CD4-positive, alpha-beta T cell treated with Interleukin-17A for 1 hour (primary cell): Measurements from ENCODE around the gene PPM1N.
A peak's percentile ranks its signal among the peaks of the same experiment; 100 is the strongest.

Experiments used
- DNase-seq: peaks from one replicate; pipeline ENCODE4 v3.0.0-alpha.2; 2020

Gene PPM1N

DNA sequence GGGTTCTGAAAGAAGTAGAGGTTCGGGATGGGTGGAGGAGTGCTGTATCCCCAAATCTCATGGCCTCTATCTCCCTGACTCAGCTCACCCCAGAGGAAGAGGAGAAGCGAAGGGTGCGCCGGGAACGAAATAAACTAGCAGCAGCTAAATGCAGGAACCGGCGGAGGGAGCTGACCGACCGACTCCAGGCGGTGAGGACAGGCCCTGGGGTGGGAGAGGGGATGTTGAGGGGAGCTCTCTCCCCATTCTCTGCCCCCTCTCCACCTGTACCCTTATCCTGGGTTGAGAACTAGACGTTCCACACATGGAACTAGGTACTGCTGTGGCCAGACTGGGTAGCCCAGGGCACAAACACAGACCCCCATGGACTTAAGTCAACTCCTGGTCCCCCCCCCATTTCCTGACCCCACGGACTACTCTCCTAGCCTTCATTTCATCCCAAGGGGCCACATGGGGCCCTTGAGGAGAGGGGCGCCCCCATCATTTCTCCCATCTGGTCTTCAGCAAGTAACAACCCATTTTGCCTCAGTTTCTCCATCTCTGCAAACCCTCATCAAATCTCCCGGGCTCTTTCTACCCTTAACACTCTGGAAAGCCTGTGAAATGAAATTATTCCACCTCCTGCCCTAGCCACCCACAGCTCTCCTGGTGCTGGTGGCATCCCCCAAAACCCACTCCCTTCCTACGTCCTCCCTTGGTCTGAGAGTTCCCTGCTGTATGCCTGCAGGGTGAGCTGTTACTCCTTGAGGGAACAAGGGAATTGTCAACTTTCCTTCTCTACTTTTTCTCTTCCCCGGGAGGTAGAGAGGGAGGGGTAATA, 26.9 kb upstream of the PPM1N start:
- peak; percentile 66 for DNase-seq

GRCh38 chr19:45471931-45472562, 26.2 kb upstream of the PPM1N start:
- peak; percentile 65 for DNase-seq

DNA sequence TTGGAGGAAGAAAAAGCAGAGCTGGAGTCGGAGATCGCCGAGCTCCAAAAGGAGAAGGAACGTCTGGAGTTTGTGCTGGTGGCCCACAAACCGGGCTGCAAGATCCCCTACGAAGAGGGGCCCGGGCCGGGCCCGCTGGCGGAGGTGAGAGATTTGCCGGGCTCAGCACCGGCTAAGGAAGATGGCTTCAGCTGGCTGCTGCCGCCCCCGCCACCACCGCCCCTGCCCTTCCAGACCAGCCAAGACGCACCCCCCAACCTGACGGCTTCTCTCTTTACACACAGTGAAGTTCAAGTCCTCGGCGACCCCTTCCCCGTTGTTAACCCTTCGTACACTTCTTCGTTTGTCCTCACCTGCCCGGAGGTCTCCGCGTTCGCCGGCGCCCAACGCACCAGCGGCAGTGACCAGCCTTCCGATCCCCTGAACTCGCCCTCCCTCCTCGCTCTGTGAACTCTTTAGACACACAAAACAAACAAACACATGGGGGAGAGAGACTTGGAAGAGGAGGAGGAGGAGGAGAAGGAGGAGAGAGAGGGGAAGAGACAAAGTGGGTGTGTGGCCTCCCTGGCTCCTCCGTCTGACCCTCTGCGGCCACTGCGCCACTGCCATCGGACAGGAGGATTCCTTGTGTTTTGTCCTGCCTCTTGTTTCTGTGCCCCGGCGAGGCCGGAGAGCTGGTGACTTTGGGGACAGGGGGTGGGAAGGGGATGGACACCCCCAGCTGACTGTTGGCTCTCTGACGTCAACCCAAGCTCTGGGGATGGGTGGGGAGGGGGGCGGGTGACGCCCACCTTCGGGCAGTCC, 25.5 kb upstream of the PPM1N start:
- DNase-seq: peak; percentile 76

GRCh38 chr19:45473367-45473681, 24.9 kb upstream of the PPM1N start:
- peak; percentile 70 for DNase-seq

GRCh38 chr19:45473682-45474605, 24.3 kb upstream of the PPM1N start:
- peak; percentile 81 for DNase-seq

- peak; percentile 88 for DNase-seq
These were observed 23.4 kb upstream of the PPM1N start for GRCh38 chr19:45474606-45475521.

- DNase-seq: no peak
These were observed 22.5 kb upstream of the PPM1N start for GRCh38 chr19:45475537-45476291.

DNA sequence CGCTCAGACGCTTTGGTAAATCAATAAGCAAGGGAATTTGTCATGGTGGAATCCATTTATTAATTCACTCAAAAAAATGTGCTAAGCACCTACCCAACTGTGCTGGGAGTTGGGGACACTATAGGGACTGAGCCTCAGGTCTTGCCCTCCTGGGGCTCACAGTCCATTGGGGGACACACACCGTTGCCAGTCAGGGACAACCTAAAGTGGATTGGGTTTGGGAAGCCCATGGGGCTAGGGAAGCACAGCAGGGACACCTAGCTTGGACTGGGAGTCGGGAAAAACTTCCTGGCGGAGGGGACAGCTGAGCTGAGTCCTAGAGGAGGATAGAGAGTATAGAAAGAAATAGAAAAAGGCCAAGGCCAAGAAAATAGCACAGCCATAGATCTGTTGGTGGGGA, 21.9 kb upstream of the PPM1N start:
- peak; percentile 84 for DNase-seq

GRCh38 chr19:45477186-45477585, 21.1 kb upstream of the PPM1N start:
- peak; percentile 78 for DNase-seq

- peak; percentile 77 for DNase-seq
These were observed 20.4 kb upstream of the PPM1N start for GRCh38 chr19:45477713-45478453.

DNA sequence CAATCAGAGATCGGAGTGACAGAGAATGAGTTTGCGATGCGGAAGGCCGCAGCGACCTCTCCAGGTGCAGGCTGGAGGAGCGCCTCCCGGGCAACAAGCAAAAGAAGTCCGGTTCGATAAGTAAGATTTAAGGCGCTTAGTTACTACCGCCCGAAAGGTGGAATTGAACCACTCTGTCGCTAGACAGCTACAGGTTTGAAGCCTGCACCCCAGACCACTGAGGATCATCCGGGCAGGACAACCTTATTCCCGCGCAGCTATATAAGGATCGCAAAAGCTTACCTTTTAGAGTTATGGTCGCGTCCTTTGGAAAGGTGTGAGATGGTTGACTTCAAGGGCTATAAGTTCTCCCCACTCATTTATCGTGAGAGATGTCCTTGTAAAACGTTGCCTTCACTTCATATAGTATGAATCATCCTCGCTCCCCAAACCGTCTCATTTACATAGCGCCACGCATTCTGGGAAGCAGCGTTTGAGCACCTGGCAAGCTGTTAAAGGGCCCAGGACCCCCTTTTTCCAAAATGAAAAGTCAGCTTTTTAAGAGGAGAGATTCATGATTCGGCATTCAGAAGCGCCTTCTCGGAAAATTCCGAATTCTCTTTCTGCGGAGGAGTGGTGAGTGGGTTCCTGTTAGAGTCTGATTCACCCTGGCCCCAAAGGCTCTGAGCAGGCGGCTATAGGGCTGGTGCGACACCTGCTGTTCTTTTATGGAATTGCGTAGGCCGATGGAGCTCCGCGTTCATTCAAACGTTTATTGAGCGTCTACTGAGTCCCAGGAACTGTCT, 19.6 kb upstream of the PPM1N start:
- peak; percentile 95 for DNase-seq

DNA sequence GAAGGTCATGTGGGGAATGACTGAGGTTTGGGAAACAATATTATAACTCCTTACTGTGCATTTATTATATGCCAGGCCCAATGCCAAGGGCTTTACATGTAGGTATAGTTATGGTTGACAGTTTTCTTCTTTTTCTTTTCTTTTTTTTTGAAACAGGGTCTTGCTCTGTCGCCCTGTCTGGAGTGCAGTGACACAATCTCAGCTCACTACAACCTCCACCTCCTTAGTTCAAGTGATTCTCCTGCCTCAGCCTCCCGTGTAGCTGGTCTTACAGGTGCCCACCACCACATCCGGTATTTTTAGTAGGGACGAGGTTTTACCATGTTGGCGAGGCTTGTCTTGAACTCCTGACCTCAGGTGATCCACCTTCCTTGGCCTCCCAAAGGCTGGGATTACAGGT, 15.2 kb upstream of the PPM1N start:
- no peak for DNase-seq

DNA sequence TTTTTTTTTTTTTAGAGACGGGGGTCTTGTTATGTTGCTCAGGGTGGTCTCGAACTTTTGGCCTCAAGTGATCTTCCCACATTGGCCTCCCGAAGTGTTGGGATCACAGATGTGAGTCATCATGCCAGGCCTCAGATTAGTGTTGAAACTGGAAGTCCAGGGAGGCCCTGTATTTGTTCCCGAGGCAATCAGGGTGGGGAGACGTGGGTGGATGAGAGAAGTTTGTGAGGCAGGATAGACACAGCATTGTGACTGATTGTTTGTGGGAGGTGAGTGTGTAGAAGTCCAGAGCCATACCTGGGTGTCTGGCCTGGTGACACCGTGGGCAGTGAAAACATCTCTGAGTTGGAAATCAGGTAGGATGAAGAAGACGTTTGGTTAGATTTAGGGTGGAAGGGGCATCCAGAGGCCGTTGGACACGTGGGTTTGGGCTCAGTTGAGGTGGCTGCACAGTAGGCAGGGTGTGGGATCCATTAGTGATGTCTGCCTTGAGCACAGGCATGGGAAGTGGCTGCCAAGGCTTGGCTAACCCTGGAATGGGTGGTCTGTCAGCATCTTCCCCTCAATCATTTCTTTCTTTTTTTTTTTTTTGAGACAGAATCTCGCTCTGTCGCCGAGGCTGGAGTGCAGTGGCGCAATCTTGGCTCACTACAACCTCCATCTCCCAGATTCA, 13.8 kb upstream of the PPM1N start:
- DNase-seq: no peak

- DNase-seq: peak; percentile 96
These were observed 12.8 kb upstream of the PPM1N start for GRCh38 chr19:45485305-45486077.

GRCh38 chr19:45488708-45489107, 9.5 kb upstream of the PPM1N start:
- DNase-seq: no peak

DNA sequence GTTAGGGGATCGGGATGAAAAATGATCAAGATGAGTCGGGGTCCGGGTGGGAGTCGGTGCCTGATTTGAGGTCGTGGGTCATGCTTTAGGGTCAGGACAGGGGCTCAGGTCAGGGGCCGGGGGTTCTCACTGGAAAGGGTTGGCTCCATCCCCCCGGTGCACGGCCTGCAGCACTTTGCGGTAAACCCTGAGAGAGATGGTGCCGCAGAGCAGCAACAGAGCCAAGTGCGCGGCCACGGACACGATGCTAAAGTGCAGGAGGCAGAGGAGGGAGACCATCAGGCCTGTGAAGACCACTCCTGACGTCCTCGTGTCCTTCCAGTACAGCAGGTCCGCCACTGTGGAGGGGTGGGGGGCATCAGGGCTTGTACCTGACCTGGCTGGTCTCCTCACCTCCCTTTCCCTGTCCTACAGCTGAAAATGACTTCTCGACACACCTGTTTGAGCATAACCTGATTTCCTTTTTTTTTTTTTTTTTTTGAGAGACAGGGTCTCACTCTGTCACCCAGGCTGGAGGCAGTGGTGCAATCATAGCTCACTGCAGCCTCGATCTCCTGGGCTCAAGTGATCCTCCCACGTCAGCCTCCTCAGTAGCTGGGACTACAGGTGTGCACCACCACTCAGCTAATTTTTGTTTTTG, 8.9 kb upstream of the PPM1N start:
- DNase-seq: no peak

DNA sequence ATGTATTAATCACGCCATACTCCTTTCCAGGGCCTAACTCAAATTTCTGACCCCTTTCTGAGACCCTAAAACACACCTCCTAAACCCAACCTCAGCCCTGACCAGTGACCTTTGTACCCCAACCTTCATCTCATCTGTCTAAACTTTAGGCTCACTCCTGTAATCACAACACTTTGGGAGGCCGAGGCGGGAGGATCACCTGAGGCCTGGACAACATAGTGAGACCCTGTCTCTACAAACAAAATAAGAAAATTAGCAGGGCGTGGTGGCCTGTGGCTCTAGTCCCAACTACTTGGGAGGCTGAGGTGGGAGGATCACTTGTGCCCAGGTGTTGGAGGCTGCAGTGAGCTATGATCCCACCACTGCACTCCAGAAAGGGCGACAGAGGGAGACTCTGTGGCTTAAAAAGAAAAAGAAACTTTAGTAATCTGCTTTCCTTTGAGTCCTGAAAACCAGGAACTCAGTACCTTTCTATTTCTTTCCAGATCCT, 6.1 kb upstream of the PPM1N start:
- DNase-seq: no peak
